Activated B cell treated with CpG ODN at 0.5 μM for 24 hours (primary cell): Measurements from ENCODE around the gene NAT9. TPM values are rescaled to one million over a fixed set of nuclear protein-coding genes. Genes with fewer than 3 reads are reported as not detected.

Experiments
- ATAC-seq: fragments of 200-7000 bp; cut with Tn5 transposase; one replicate; pipeline ENCODE4 v1.10.0; 2021; ENCODE audit warnings: low read depth, mild to moderate bottlenecking, moderate library complexity
- CTCF ChIA-PET: fragments of 350-600 bp; sonication (Branson Sonifier 250); formaldehyde crosslinking; loops from one replicate; lab custom pipeline; 2021; ENCODE audit warnings: antibody characterized with exemption; lab: Charles Lee
- POLR2A ChIA-PET: fragments of 350-600 bp; sonication (Branson Sonifier 250); formaldehyde crosslinking; loops from one replicate; lab custom pipeline; 2021; ENCODE audit warnings: antibody characterized with exemption; lab: Charles Lee
- DNase-seq: peaks from one replicate; pipeline ENCODE4 v3.0.0; 2022
- H3K27ac Mint-ChIP-seq: one replicate; pipeline ENCODE4 v1.8.0; 2020; ENCODE audit warnings: mixed read lengths
- H3K27me3 Mint-ChIP-seq: one replicate; pipeline ENCODE4 v1.8.0; 2021; ENCODE audit warnings: mixed read lengths
- H3K36me3 Mint-ChIP-seq: one replicate; pipeline ENCODE4 v1.8.0; 2021; ENCODE audit warnings: low read depth, mixed read lengths
- H3K4me1 Mint-ChIP-seq: one replicate; pipeline ENCODE4 v1.8.0; 2021; ENCODE audit warnings: mixed read lengths
- H3K4me3 Mint-ChIP-seq: one replicate; pipeline ENCODE4 v1.8.0; 2020; ENCODE audit warnings: mild to moderate bottlenecking, mixed read lengths
- H3K9me3 Mint-ChIP-seq: one replicate; pipeline ENCODE4 v1.8.0; 2020; ENCODE audit warnings: mixed read lengths
- intact Hi-C: fragments of 100-400 bp; cut with micrococcal nuclease; formaldehyde crosslinking; loops from one replicate; pipeline ENCODE4 v1.15.1; 2024
- total RNA-seq: library from RNA; stranded (reverse); gene quantifications from 2 replicates; pipeline ENCODE4 v1.2.3, GENCODE V29; 2022
- TF ChIP-seq, protein P1 (sequence below): fragments of 200-600 bp; IDR thresholded peaks from one replicate; pipeline ENCODE4 v1.8.0; 2022; ENCODE audit warnings: antibody characterized with exemption, mild to moderate bottlenecking

The NAT9 gene
- total RNA-seq, 1 donor from 2014 or later, result 79.7 TPM

DNA sequence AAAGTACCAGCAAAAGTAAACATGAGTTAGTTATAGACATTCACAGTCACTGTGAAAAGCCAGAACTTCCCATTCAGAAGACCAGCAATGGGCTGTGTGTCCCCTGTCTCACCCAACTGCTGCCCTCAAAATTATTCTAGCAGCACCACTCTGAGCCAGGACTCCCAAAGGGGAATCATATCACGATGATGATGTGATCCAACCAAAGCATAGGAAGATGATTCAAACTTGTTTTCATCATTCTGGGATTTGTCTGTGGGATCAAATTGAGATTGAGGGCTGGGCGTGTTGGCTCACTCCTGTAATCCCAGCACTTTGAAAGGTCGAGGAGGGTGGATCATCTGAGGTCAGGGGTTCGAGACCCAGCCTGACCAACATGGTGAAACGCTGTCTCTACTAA, 6.4 kb upstream of the NAT9 start:
- no peaks in the 10 kb centered on the region for H3K9me3 Mint-ChIP-seq
- H3K27ac Mint-ChIP-seq, result no peak overlapping the region
- ChIA-PET CTCF (interaction anchor here (1.7 to 3.6 kb wide), 3 partner anchors 9 to 37 kb away, joined by 7 to 14 read pairs (median 10); no protein-coding TSS in a partner anchor), POLR2A (interaction anchor here (1.1 kb wide), 1 partner anchor 125 kb away, joined by 3 read pairs; no protein-coding TSS in a partner anchor)
- H3K27me3 Mint-ChIP-seq, result no peaks in the 10 kb centered on the region
- intact Hi-C loops, result no loop called here
- TF ChIP-seq, protein P1, sequence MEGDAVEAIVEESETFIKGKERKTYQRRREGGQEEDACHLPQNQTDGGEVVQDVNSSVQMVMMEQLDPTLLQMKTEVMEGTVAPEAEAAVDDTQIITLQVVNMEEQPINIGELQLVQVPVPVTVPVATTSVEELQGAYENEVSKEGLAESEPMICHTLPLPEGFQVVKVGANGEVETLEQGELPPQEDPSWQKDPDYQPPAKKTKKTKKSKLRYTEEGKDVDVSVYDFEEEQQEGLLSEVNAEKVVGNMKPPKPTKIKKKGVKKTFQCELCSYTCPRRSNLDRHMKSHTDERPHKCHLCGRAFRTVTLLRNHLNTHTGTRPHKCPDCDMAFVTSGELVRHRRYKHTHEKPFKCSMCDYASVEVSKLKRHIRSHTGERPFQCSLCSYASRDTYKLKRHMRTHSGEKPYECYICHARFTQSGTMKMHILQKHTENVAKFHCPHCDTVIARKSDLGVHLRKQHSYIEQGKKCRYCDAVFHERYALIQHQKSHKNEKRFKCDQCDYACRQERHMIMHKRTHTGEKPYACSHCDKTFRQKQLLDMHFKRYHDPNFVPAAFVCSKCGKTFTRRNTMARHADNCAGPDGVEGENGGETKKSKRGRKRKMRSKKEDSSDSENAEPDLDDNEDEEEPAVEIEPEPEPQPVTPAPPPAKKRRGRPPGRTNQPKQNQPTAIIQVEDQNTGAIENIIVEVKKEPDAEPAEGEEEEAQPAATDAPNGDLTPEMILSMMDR, result no peak
- DNase-seq (no peak), ATAC-seq (no peak)
- peaks cover 4% of the 10 kb centered on the region for H3K36me3 Mint-ChIP-seq
- peaks cover 65% of the 10 kb centered on the region for H3K4me1 Mint-ChIP-seq
- H3K4me3 Mint-ChIP-seq, result no peak overlapping the region

DNA sequence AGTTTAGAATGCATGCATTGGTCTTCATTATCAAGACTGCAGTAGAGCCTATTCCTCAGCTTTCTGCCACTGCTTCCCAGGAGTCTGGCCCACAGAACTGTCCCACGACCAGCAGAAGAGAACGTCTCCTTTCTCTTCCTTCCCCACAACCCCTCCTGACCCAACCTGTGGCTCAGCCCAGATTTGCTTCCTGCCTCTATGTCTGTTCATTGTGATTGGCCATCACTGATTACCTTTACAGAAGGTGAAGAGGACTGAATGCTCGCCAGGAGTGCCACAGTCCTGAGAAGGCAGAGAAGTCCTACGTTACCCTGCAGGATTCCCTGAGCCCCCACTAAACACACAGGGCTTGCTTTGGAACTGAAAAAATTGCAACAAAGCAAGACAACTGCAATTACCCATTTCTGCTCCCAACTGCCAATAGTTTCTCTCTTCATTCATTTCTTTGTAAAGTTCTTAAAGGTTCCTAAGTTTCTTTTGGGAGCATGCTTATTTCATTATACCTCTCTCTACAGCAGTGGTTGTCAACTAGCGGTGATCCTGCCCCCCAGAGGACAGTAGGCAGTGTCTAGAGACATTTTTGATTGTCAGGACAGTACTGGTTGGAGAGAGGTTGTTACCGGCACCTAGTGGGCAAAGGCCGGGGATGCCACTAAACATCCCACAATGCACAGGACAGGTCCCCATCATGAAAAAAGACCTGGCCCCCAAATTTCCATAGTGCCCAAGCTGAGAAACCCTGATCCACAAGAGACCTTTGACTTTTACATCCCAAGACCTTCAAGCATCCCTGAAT, 4.5 kb upstream of the NAT9 start:
- intact Hi-C loops, result loop anchor here (1.0 to 2.0 kb wide), 2 partner anchors 32 to 124 kb away; partner anchors contain the start of gene NHERF1
- Mint-ChIP-seq H3K4me3 (peak overlapping the region; percentile 48), H3K9me3 (no peaks in the 10 kb centered on the region), H3K27ac (peak overlapping the region; percentile 84), H3K27me3 (no peaks in the 10 kb centered on the region), H3K4me1 (peaks cover 70% of the 10 kb centered on the region), H3K36me3 (peaks cover 11% of the 10 kb centered on the region)
- DNase-seq, result no peak
- TF ChIP-seq, protein P1, result no peak
- CTCF ChIA-PET, result interaction anchor here (0.6 to 3.6 kb wide), 9 partner anchors 10 to 878 kb away, joined by 3 to 14 read pairs (median 7); partner anchors contain the start of gene RAB37
- POLR2A ChIA-PET, result interaction anchor here (1.1 to 1.6 kb wide), 4 partner anchors 10 to 298 kb away, joined by 3 to 12 read pairs (median 5); partner anchors contain the start of gene FDXR
- no peak for ATAC-seq

DNA sequence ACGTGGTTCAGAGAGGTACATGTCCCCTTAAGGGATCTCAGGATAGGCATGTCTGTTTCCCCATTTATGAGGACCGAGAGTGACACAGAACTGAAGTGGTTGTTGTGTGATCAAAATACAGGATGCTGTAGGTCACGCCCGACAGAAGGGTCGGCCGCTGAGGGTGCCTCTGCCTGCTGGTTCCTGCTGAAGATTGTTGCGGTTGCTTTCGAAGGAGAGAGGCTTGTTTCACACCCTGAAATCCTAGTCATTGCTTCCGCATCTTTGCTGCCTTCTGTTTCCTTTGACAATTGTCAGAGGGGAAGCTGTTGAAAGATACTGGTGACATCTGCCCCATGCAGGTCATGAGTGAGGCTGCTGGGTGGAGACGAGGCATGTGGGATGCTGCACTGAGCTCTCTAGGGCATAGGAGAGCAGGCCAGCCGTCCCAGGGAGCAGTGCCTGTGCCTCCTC, 3.8 kb upstream of the NAT9 start:
- intact Hi-C loops, result loop anchor here (1.0 to 2.0 kb wide), 2 partner anchors 32 to 123 kb away; partner anchors contain the start of gene NHERF1
- Mint-ChIP-seq H3K27ac (peak overlapping the region; percentile 84), H3K27me3 (no peaks in the 10 kb centered on the region), H3K9me3 (no peaks in the 10 kb centered on the region), H3K36me3 (peaks cover 11% of the 10 kb centered on the region), H3K4me3 (peak overlapping the region; percentile 48), H3K4me1 (peaks cover 69% of the 10 kb centered on the region)
- ChIA-PET CTCF (interaction anchor here (1.0 to 3.6 kb wide), 9 partner anchors 9 to 401 kb away, joined by 3 to 14 read pairs (median 5); partner anchors contain the start of gene RAB37), POLR2A (interaction anchor here (1.1 to 1.6 kb wide), 4 partner anchors 9 to 299 kb away, joined by 3 to 12 read pairs (median 5); partner anchors contain the start of gene FDXR)
- DNase-seq (peak; percentile 40), ATAC-seq (peak; percentile 66)
- TF ChIP-seq, protein P1, result no peak

DNA sequence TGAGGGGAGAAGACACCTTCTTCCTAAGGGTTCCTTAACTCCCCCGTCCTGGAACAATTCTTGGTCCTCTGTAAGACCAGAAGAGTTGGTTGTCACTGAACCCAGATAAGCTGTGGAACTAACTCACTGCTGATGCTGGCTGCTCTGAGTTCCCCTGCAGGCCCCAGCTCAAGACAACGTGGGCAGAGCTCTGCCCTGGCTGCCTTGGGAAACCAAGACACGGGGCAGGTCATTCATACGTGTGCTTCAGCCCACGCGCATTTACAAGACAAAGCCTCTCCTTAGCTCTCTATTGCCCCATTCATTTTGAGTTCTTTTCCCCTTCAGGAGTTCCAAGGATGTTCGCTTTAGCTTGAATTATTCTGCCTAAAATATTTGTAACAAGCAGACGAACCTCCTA, 3.4 kb upstream of the NAT9 start:
- Mint-ChIP-seq H3K27me3 (no peaks in the 10 kb centered on the region), H3K4me3 (peak overlapping the region; percentile 48), H3K9me3 (no peaks in the 10 kb centered on the region), H3K27ac (peak overlapping the region; percentile 84), H3K4me1 (peaks cover 64% of the 10 kb centered on the region), H3K36me3 (peaks cover 11% of the 10 kb centered on the region)
- intact Hi-C loops, result no loop called here
- ChIA-PET POLR2A (interaction anchor here (1.1 to 1.6 kb wide), 4 partner anchors 9 to 299 kb away, joined by 3 to 12 read pairs (median 5); partner anchors contain the start of gene FDXR), CTCF (interaction anchor here (1.1 to 3.6 kb wide), 7 partner anchors 9 to 323 kb away, joined by 4 to 14 read pairs (median 7); partner anchors contain the start of gene RAB37)
- no peak for ATAC-seq
- no peak for DNase-seq
- TF ChIP-seq, protein P1, result no peak
